T-helper 2 cell treated with Interferon-gamma antibody and Interleukin-4, amounts not matched to agents 5 μg/mL and 100 μg/mL, for 36 hours (primary cell): ENCODE results near the gene SECTM1.

Source experiments
- DNase-seq: peaks from one replicate; pipeline ENCODE4 v3.0.0; 2021; ENCODE audit warnings: low spot score
- H3K27ac Mint-ChIP-seq: one replicate; pipeline ENCODE4 v1.8.0; 2021; ENCODE audit warnings: mild to moderate bottlenecking, mixed read lengths
- H3K27me3 Mint-ChIP-seq: one replicate; pipeline ENCODE4 v1.8.0; 2021; ENCODE audit warnings: low read depth, mixed read lengths
- H3K36me3 Mint-ChIP-seq: one replicate; pipeline ENCODE4 v1.8.0; 2021; ENCODE audit warnings: low read depth, mixed read lengths
- H3K4me1 Mint-ChIP-seq: one replicate; pipeline ENCODE4 v1.8.0; 2021; ENCODE audit warnings: low read depth, mixed read lengths
- H3K4me3 Mint-ChIP-seq: one replicate; pipeline ENCODE4 v1.8.0; 2022; ENCODE audit warnings: mild to moderate bottlenecking, moderate library complexity, mixed read lengths
- H3K9me3 Mint-ChIP-seq: one replicate; pipeline ENCODE4 v1.8.0; 2021; ENCODE audit warnings: mixed read lengths

Gene SECTM1

GRCh38 chr17:82310877-82311276, 22.7 kb downstream of the SECTM1 start:
- Mint-ChIP-seq H3K4me1 (peaks cover 17% of the 10 kb centered on the region), H3K36me3 (peaks cover 12% of the 10 kb centered on the region), H3K9me3 (no peaks in the 10 kb centered on the region), H3K27me3 (peaks cover 2% of the 10 kb centered on the region), H3K27ac (no peak overlapping the region), H3K4me3 (no peak overlapping the region)
- no peak for DNase-seq

GRCh38 chr17:82309656-82310570, 23.7 kb downstream of the SECTM1 start:
- H3K9me3 Mint-ChIP-seq = no peaks in the 10 kb centered on the region

GRCh38 chr17:82305727-82306300, 27.8 kb downstream of the SECTM1 start:
- DNase-seq = no peak
- no peaks in the 10 kb centered on the region for H3K36me3 Mint-ChIP-seq
- H3K27ac Mint-ChIP-seq = peak overlapping the region; percentile 27
- H3K27me3 Mint-ChIP-seq = peaks cover 2% of the 10 kb centered on the region
- H3K9me3 Mint-ChIP-seq = no peaks in the 10 kb centered on the region
- peak overlapping the region; percentile 32 for H3K4me3 Mint-ChIP-seq
- peaks cover 39% of the 10 kb centered on the region for H3K4me1 Mint-ChIP-seq

More at GRCh38 chr17:82309656-82310570, 23.7 kb downstream of the SECTM1 start:
- H3K27me3 Mint-ChIP-seq = peaks cover 2% of the 10 kb centered on the region
- DNase-seq = no peak
- H3K36me3 Mint-ChIP-seq = peaks cover 8% of the 10 kb centered on the region
- H3K4me3 Mint-ChIP-seq = no peak overlapping the region
- peaks cover 16% of the 10 kb centered on the region for H3K4me1 Mint-ChIP-seq
- H3K27ac Mint-ChIP-seq = no peak overlapping the region

DNA sequence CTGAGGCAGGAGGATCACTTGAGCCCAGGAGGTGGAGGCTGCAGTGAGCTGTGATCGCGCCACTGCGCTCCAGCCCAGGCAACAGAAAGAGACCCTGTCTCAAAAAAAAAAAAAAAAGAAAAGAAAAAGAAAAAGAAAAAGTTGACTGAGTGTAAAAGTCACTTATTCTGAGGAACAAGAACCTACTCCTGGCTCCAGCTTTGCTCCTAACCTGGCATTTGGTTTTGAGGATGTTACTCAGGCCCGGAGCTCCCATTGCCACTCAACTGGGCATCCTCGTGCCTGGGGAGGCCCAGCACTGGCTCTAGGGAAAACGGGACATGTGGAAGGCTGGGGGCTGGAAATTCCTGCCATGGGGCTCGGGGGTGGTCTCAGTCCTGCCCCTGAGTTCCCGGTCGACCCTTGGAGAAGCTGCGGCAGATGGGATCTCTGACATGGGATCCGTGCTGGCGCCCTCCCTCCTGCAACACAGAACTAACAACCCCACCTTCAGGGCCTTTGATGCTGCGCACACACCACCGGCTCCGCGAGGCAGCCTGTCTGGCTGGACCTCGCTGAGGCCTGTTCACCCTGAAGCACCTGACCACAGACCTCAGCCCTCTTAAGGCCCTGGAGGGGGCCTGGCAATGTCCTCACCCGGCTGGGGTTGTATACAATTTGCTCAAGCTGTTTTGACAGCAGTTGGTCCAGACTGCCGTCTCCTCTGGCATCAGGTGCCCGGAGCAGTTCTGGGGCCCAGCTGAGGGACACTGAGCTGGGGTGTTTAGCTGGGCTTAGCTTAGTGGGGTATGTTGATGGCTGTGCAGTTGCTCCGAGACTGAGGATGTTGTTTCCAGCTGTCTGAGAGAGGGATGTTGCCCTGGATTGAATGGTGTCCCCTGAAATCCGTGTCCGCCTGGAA, 28.5 kb downstream of the SECTM1 start:
- Mint-ChIP-seq H3K27me3 (peaks cover 2% of the 10 kb centered on the region), H3K4me3 (no peak overlapping the region), H3K27ac (peak overlapping the region; percentile 27), H3K4me1 (peaks cover 44% of the 10 kb centered on the region), H3K36me3 (no peaks in the 10 kb centered on the region), H3K9me3 (no peaks in the 10 kb centered on the region)
- DNase-seq = no peak

GRCh38 chr17:82303944-82304808, 29.4 kb downstream of the SECTM1 start:
- peaks cover 52% of the 10 kb centered on the region for H3K4me1 Mint-ChIP-seq
- peak overlapping the region; percentile 81 for H3K4me3 Mint-ChIP-seq
- DNase-seq = no peak
- no peaks in the 10 kb centered on the region for H3K36me3 Mint-ChIP-seq
- H3K27me3 Mint-ChIP-seq = peaks cover 2% of the 10 kb centered on the region
- H3K27ac Mint-ChIP-seq = no peak overlapping the region
- no peaks in the 10 kb centered on the region for H3K9me3 Mint-ChIP-seq

- Mint-ChIP-seq H3K27ac (peak overlapping the region; percentile 75), H3K36me3 (no peaks in the 10 kb centered on the region), H3K4me3 (peak overlapping the region; percentile 81), H3K4me1 (peaks cover 56% of the 10 kb centered on the region), H3K27me3 (no peaks in the 10 kb centered on the region), H3K9me3 (no peaks in the 10 kb centered on the region)
- DNase-seq = no peak
These were observed 30.3 kb downstream of the SECTM1 start for GRCh38 chr17:82302991-82303943.

- Mint-ChIP-seq H3K27me3 (no peaks in the 10 kb centered on the region), H3K36me3 (no peaks in the 10 kb centered on the region), H3K9me3 (no peaks in the 10 kb centered on the region), H3K27ac (peak overlapping the region; percentile 87), H3K4me1 (peaks cover 57% of the 10 kb centered on the region), H3K4me3 (peak overlapping the region; percentile 81)
- DNase-seq = no peak
These were observed 31.0 kb downstream of the SECTM1 start for GRCh38 chr17:82302568-82302963.

DNA sequence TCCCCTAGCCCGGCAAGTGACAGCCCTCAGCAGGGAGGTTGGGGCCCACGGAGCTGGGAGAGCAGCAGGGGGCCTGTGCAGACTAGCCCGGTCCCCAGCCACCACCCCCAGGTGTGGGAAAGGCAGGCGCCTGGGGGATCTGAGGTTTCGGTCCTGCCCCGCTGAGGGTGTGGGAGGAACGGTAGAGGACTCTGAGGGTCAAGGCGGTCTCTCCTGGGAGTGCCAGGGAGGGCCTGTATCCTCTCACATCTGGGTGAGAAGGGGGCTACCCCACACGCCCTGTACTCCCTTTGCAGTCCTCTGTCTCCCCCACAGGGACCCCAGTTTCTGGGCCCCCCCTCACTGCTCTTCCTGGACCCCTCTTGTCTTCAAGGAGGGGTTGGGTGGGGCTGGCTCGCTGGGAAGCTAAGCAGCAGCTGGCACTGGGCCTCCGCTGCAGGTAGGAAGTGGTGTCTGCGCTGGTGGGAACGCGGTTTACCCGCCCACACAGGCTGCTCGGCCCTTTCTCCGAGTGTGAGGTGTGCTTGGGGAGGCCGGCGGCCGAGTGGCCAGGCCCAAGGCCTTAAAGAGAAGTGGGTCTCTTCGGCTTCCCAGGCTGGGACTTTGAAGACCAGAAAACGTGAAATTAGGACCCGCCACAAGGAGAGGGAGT, 31.5 kb downstream of the SECTM1 start:
- no peaks in the 10 kb centered on the region for H3K9me3 Mint-ChIP-seq
- H3K4me1 Mint-ChIP-seq = peaks cover 63% of the 10 kb centered on the region
- peak overlapping the region; percentile 87 for H3K27ac Mint-ChIP-seq
- DNase-seq = peak; percentile 75
- no peaks in the 10 kb centered on the region for H3K27me3 Mint-ChIP-seq
- peak overlapping the region; percentile 81 for H3K4me3 Mint-ChIP-seq
- no peaks in the 10 kb centered on the region for H3K36me3 Mint-ChIP-seq

DNA sequence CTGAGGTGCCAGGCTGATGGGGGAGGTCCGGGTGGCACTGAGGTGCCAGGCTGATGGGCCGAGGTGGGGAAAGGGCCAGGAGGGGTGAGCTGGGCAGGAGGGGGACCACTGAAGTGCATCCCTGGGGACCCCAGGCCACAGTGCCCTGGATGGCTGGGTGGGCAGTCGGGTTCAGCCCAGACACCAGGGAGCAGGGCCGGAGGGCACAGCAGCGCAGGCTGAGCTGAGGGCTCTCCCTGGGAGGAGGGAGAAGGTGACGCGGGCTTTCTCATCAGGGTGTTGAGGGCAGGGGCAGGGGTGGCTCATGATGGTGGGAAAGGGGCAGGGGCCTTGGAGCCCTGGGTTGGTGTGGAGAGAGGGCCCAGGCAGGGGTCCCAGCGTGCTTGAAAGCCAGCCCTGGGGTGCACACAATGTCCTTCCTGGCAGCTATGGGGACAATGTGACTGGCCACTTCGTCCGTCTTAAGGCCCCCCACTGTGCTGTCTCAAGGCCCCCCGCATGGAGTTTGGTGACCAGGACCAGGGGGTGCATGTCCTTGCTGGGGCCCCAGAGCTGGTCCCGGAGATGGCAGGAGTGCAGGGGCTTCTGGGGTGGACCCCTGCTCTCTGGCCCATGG, 32.2 kb downstream of the SECTM1 start:
- Mint-ChIP-seq H3K4me1 (peaks cover 64% of the 10 kb centered on the region), H3K27me3 (no peaks in the 10 kb centered on the region), H3K9me3 (no peaks in the 10 kb centered on the region), H3K27ac (peak overlapping the region; percentile 87), H3K4me3 (peak overlapping the region; percentile 81), H3K36me3 (no peaks in the 10 kb centered on the region)
- DNase-seq = no peak

DNA sequence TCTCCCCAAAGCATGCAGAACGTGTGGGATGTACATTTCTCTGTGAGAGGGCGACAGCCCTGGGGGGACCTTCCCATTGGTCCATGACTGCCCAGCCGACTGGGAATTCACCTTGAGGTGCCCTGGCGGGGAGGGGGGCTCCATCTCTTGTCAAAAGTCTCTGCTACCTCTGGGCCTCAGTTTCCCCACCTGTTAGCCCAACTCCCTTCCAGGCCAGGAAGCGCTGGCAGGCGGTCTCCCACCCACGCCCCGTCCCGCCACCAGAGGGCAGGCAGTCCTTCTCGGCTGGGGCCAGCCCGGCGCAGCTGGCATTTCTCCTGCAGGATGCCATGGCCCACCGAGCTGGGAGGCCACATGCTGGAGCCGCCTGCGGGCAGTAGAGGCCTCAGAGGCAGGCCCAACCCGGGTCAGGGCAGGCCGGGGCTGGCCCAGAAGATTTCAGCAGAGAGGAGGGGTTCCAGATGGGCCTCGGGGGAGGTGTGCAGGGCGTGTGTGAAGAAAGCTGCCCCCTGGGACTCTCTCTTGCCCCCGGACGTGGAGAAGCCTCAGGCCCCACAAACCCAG, 32.8 kb downstream of the SECTM1 start:
- Mint-ChIP-seq H3K36me3 (no peaks in the 10 kb centered on the region), H3K9me3 (no peaks in the 10 kb centered on the region), H3K27me3 (no peaks in the 10 kb centered on the region), H3K27ac (peak overlapping the region; percentile 100), H3K4me1 (peaks cover 63% of the 10 kb centered on the region), H3K4me3 (peak overlapping the region; percentile 34)
- DNase-seq = peak; percentile 52

DNA sequence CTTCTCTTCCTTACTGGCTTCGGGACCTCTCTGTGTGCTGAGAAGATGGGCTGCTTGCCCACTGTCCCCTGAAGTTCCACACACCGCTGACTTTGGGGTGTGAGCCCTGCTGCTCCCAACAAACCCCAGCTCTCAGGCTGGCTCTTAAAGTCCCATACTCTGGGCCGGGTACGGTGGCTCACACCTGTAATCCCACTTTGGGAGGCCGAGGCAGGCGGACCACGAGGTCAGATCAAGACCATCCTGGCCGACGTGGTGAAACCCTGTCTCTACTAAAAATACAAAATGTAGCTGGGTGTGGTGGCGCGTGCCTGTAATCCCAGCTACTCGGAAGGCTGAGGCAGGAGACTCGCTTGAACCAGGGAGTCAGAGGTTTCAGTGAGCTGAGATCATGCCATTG, 33.3 kb downstream of the SECTM1 start:
- H3K27me3 Mint-ChIP-seq = no peaks in the 10 kb centered on the region
- H3K9me3 Mint-ChIP-seq = no peaks in the 10 kb centered on the region
- H3K36me3 Mint-ChIP-seq = no peaks in the 10 kb centered on the region
- peak overlapping the region; percentile 97 for H3K4me3 Mint-ChIP-seq
- peaks cover 62% of the 10 kb centered on the region for H3K4me1 Mint-ChIP-seq
- H3K27ac Mint-ChIP-seq = peak overlapping the region; percentile 100
- DNase-seq = no peak
